Keratinocyte (primary cell): Measurements from ENCODE around the gene CIT.

Source experiments
- EZH2 ChIP-seq: IDR thresholded peaks from one replicate; pipeline ENCODE4 v1.6.1; 2012; ENCODE audit warnings: inconsistent platforms, mild to moderate bottlenecking, low read length, moderate library complexity
- TF ChIP-seq, protein P1 (sequence below), 3 experiments: IDR thresholded peaks in 1 of 3; conservative IDR thresholded peaks in 1 of 3; optimal IDR thresholded peaks in 1 of 3; 2 replicates in 2 of 3; 3 replicates in 1 of 3; pipeline versions ENCODE3 to v1.5.1; 2011; ENCODE audit warnings: low read length in 3 of 3, mild to moderate bottlenecking in 3 of 3, moderate library complexity in 2 of 3, control low read depth in 1 of 3, inconsistent platforms in 1 of 3; ENCODE audit not compliant: insufficient read depth in 2 of 3; ENCODE audit errors: extremely low read depth in 1 of 3

GRCh38 chr12:119676573-119676972 is 200.5 kb downstream of the CIT start:
- TF ChIP-seq, protein P1, sequence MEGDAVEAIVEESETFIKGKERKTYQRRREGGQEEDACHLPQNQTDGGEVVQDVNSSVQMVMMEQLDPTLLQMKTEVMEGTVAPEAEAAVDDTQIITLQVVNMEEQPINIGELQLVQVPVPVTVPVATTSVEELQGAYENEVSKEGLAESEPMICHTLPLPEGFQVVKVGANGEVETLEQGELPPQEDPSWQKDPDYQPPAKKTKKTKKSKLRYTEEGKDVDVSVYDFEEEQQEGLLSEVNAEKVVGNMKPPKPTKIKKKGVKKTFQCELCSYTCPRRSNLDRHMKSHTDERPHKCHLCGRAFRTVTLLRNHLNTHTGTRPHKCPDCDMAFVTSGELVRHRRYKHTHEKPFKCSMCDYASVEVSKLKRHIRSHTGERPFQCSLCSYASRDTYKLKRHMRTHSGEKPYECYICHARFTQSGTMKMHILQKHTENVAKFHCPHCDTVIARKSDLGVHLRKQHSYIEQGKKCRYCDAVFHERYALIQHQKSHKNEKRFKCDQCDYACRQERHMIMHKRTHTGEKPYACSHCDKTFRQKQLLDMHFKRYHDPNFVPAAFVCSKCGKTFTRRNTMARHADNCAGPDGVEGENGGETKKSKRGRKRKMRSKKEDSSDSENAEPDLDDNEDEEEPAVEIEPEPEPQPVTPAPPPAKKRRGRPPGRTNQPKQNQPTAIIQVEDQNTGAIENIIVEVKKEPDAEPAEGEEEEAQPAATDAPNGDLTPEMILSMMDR (optimal IDR thresholded peaks at IDR 0.05 in 1 of 3, IDR thresholded peaks at IDR 0.05 in 1 of 3, conservative IDR thresholded peaks at IDR 0.05 in 1 of 3; ENCODE audit: extremely low read depth in 1 of 3, insufficient read depth in 2 of 3, low read length in 3 of 3): peak in 1 of 3 experiments; percentile 20
- no peak for TF ChIP-seq EZH2
